Trophoblast cell (in vitro differentiated cells and primary cell): ENCODE data around the gene CD59.
"Not testable (repeated sequence)": the region's sequence is repeated elsewhere in the genome, so short reads cannot be mapped to it uniquely, and the experiment has no call there.

Experiments
- DNase-seq, 2 donors: peaks; one replicate each; pipeline ENCODE4 v3.0.0-alpha.2; 2016
- H2AFZ ChIP-seq: 2 replicates; pipeline ENCODE4 v1.6.1; 2013; ENCODE audit warnings: low read length, moderate library complexity, mild to moderate bottlenecking; ENCODE audit not compliant: insufficient read depth, poor library complexity
- H2AK5ac ChIP-seq: 2 replicates; pipeline ENCODE4 v1.6.1; 2013; ENCODE audit warnings: mild to moderate bottlenecking, low read length
- H2BK120ac ChIP-seq: 2 replicates; pipeline ENCODE4 v1.6.1; 2013; ENCODE audit warnings: low read length, mild to moderate bottlenecking, moderate library complexity; ENCODE audit not compliant: insufficient read depth, poor library complexity
- H2BK12ac ChIP-seq: 2 replicates; pipeline ENCODE4 v1.6.1; 2013; ENCODE audit warnings: mild to moderate bottlenecking, low read length, moderate library complexity
- H2BK5ac ChIP-seq: 2 replicates; pipeline ENCODE4 v1.6.1; 2013; ENCODE audit warnings: low read length, low read depth, moderate library complexity, mild to moderate bottlenecking; ENCODE audit not compliant: poor library complexity
- H3K14ac ChIP-seq: 2 replicates; pipeline ENCODE4 v1.6.1; 2013; ENCODE audit warnings: mild to moderate bottlenecking, low read length
- H3K18ac ChIP-seq: 2 replicates; pipeline ENCODE4 v1.6.1; 2013; ENCODE audit warnings: mild to moderate bottlenecking, low read length
- H3K23ac ChIP-seq: 2 replicates; pipeline ENCODE4 v1.6.1; 2013; ENCODE audit warnings: low read length
- H3K27ac ChIP-seq: 2 replicates; pipeline ENCODE4 v1.5.1; 2013; ENCODE audit warnings: low read depth, mild to moderate bottlenecking, inconsistent platforms, low read length, moderate library complexity
- H3K27me3 ChIP-seq: 2 replicates; pipeline ENCODE4 v1.6.1; 2013; ENCODE audit warnings: inconsistent platforms, mild to moderate bottlenecking, low read length, moderate library complexity; ENCODE audit not compliant: insufficient read depth
- H3K36me3 ChIP-seq, 2 experiments: 1 replicate in 1 of 2; 2 replicates in 1 of 2; pipeline ENCODE4 v1.6.1; 2013; ENCODE audit warnings: low read length in 2 of 2, mild to moderate bottlenecking in 2 of 2, moderate library complexity in 1 of 2; ENCODE audit not compliant: insufficient read depth in 2 of 2, control insufficient read depth in 1 of 2
- H3K4ac ChIP-seq: 2 replicates; pipeline ENCODE4 v1.6.1; 2013; ENCODE audit warnings: low read depth, mild to moderate bottlenecking, low read length, moderate library complexity
- H3K4me1 ChIP-seq, 2 experiments: 1 replicate in 1 of 2; 2 replicates in 1 of 2; pipeline ENCODE4 v1.6.1; 2013; ENCODE audit warnings: low read length in 2 of 2, mild to moderate bottlenecking in 2 of 2, moderate library complexity in 1 of 2; ENCODE audit not compliant: insufficient read depth in 2 of 2, control insufficient read depth in 1 of 2
- H3K4me2 ChIP-seq: 2 replicates; pipeline ENCODE4 v1.6.1; 2013; ENCODE audit warnings: inconsistent platforms, mild to moderate bottlenecking, low read length, moderate library complexity
- H3K4me3 ChIP-seq: 2 replicates; pipeline ENCODE4 v1.5.1; 2013; ENCODE audit warnings: mild to moderate bottlenecking, low read depth, low read length, inconsistent platforms
- H3K79me1 ChIP-seq: one replicate; pipeline ENCODE4 v1.6.1; 2013; ENCODE audit warnings: low read length
- H3K79me2 ChIP-seq: 2 replicates; pipeline ENCODE4 v1.6.1; 2013; ENCODE audit warnings: low read length, mild to moderate bottlenecking; ENCODE audit not compliant: control insufficient read depth, insufficient read depth, poor library complexity
- H3K9ac ChIP-seq: 2 replicates; pipeline ENCODE4 v1.6.1; 2013; ENCODE audit warnings: mild to moderate bottlenecking, low read length
- H3K9me3 ChIP-seq: 2 replicates; pipeline ENCODE4 v1.6.1; 2013; ENCODE audit warnings: low read depth, mild to moderate bottlenecking, control low read depth, inconsistent platforms, low read length; ENCODE audit not compliant: insufficient read depth
- H4K12ac ChIP-seq: 2 replicates; pipeline ENCODE4 v1.6.1; 2013; ENCODE audit warnings: low read depth, mild to moderate bottlenecking, low read length, moderate library complexity
- H4K8ac ChIP-seq: 2 replicates; pipeline ENCODE4 v1.6.1; 2013; ENCODE audit warnings: low read depth, mild to moderate bottlenecking, low read length, moderate library complexity
- H4K91ac ChIP-seq: one replicate; pipeline ENCODE4 v1.6.1; 2013; ENCODE audit warnings: low read depth, mild to moderate bottlenecking, low read length, moderate library complexity
- WGBS: extraction: QIAGEN DNeasy Blood & Tissue Kit; methylation state at CpG from one replicate; pipeline ENCODE4 v1.1.7; 2013; ENCODE audit warnings: missing lambda C conversion rate; ENCODE audit not compliant: insufficient read length, insufficient coverage; ENCODE audit errors: extremely low coverage; 5-methylcytosine and 5-hydroxymethylcytosine counted together

The CD59 gene

DNA sequence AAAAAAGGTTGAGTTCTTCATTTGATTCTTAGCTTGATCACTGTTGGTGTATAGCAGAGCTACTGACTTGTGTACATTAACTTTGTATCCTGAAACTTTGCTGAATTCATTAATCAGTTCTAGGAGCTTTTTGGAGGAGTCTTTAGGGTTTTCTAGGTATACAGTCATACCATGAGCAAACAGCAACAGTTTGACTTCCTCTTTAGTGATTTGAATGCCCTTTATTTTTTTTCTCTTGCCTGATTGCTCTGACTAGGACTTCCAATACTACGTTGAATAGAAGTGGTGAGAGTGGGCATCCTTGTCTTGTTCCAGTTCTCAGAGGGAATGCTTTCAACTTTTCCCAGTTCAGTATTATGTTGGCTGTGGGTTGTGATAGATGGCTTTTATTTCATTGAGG, 57.6 kb downstream of the CD59 start:
- not testable (repeated sequence) for H2BK120ac ChIP-seq, H4K8ac ChIP-seq, H3K4me3 ChIP-seq, H3K9me3 ChIP-seq, H2BK12ac ChIP-seq, H3K4me2 ChIP-seq, H2AFZ ChIP-seq, H3K79me2 ChIP-seq, H3K36me3 ChIP-seq, H3K4ac ChIP-seq, H4K12ac ChIP-seq, H3K27ac ChIP-seq, H3K23ac ChIP-seq, H3K18ac ChIP-seq, H4K91ac ChIP-seq, H2AK5ac ChIP-seq, H3K9ac ChIP-seq, H3K14ac ChIP-seq, H3K27me3 ChIP-seq, H2BK5ac ChIP-seq, H3K79me1 ChIP-seq, DNase-seq
- no CpG with 5 or more reads among the region's 1 CpG for WGBS
- H3K4me1 ChIP-seq = peaks cover 7 to 11% of the 10 kb centered on the region in 2 experiments

GRCh38 chr11:33674035-33674814, 62.0 kb downstream of the CD59 start:
- Histone ChIP-seq H3K9me3 (peaks cover under 1% of the 10 kb centered on the region), H2BK5ac (no peak overlapping the region), H3K18ac (no peak overlapping the region), H4K12ac (no peak overlapping the region), H2BK120ac (no peak overlapping the region), H3K27me3 (no peaks in the 10 kb centered on the region), H4K91ac (peak overlapping the region; percentile 1), H3K36me3 (no peaks in the 10 kb centered on the region), H3K23ac (no peak overlapping the region), H3K4me1 (peaks cover 4 to 8% of the 10 kb centered on the region in 2 experiments), H3K79me2 (no peaks in the 10 kb centered on the region), H3K4me3 (no peak overlapping the region), H3K14ac (no peak overlapping the region), H3K9ac (no peak overlapping the region), H3K4ac (no peak overlapping the region), H4K8ac (no peak overlapping the region), H3K79me1 (no peaks in the 10 kb centered on the region), H2AK5ac (no peak overlapping the region), H2BK12ac (no peak overlapping the region), H3K4me2 (no peak overlapping the region), H3K27ac (no peak overlapping the region), H2AFZ (no peak overlapping the region)
- no peak for DNase-seq
- WGBS = no CpG with 5 or more reads among the region's 3 CpGs

DNA sequence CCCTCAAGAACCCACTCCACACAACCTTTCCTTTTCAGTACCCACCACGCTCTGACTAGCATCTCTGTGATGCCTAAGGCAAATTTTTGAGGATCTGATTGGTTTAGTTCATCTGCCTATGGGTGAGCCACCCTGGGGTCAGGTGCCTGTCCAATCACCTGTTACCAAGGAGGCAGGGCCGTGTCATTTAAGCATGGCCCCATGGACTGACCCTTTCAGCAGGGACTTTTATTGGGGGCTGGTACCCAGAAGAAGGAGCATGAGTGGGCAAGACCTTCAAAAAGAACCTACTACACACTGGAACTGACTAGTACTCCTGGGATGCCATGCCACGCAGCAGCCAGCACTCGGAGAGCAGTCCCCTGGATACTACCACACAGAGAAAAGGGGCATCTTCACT, 64.0 kb downstream of the CD59 start:
- Histone ChIP-seq H3K4ac (no peak overlapping the region), H2BK120ac (no peak overlapping the region), H3K18ac (no peak overlapping the region), H3K4me1 (peaks cover 4 to 12% of the 10 kb centered on the region in 2 experiments), H2AFZ (no peak overlapping the region), H3K9me3 (peaks cover 2% of the 10 kb centered on the region), H3K36me3 (no peaks in the 10 kb centered on the region), H3K79me2 (no peaks in the 10 kb centered on the region), H2BK5ac (no peak overlapping the region), H2BK12ac (peak overlapping the region; percentile 1), H4K91ac (no peak overlapping the region), H3K4me2 (no peak overlapping the region), H3K4me3 (no peak overlapping the region), H3K27me3 (no peaks in the 10 kb centered on the region), H3K27ac (no peak overlapping the region), H3K14ac (no peak overlapping the region), H2AK5ac (no peak overlapping the region), H3K79me1 (peaks cover 4% of the 10 kb centered on the region), H3K23ac (no peak overlapping the region), H4K8ac (no peak overlapping the region), H4K12ac (no peak overlapping the region), H3K9ac (no peak overlapping the region)
- WGBS = no CpG with 5 or more reads among the region's 4 CpGs
- DNase-seq = no peak

GRCh38 chr11:33670250-33671011, 65.8 kb downstream of the CD59 start:
- H3K79me2 ChIP-seq = no peaks in the 10 kb centered on the region
- DNase-seq = no peak
- H3K27ac ChIP-seq = peak overlapping the region; percentile 33
- H2BK12ac ChIP-seq = no peak overlapping the region
- H2BK5ac ChIP-seq = no peak overlapping the region
- H3K14ac ChIP-seq = no peak overlapping the region
- H3K4me1 ChIP-seq = peaks cover 4 to 12% of the 10 kb centered on the region in 2 experiments
- no peak overlapping the region for H4K12ac ChIP-seq
- peaks cover 4% of the 10 kb centered on the region for H3K79me1 ChIP-seq
- WGBS = no CpG with 5 or more reads among the region's 5 CpGs
- H3K4me3 ChIP-seq = no peak overlapping the region
- H3K27me3 ChIP-seq = no peaks in the 10 kb centered on the region
- H2AFZ ChIP-seq = no peak overlapping the region
- peaks cover 2% of the 10 kb centered on the region for H3K9me3 ChIP-seq
- no peak overlapping the region for H4K8ac ChIP-seq
- no peak overlapping the region for H3K9ac ChIP-seq
- H3K18ac ChIP-seq = no peak overlapping the region
- no peak overlapping the region for H2BK120ac ChIP-seq
- H3K4me2 ChIP-seq = no peak overlapping the region
- H4K91ac ChIP-seq = peak overlapping the region; percentile 18
- no peak overlapping the region for H2AK5ac ChIP-seq
- no peaks in the 10 kb centered on the region for H3K36me3 ChIP-seq
- H3K4ac ChIP-seq = no peak overlapping the region
- no peak overlapping the region for H3K23ac ChIP-seq
